ENCODE data around the gene SLC17A9.

The SLC17A9 gene

GRCh38 chr20:62949153-62949821 lies 3.2 kb upstream of the SLC17A9 start:
- Histone ChIP-seq H3K4me3 (no peak overlapping the region), H3K9ac (ENCODE audit: insufficient read length) (no peak overlapping the region), H3K27ac (no peak overlapping the region), H3K36me3 (ENCODE audit: insufficient read depth, low read length) (peaks cover 25% of the 10 kb centered on the region), H3K9me3 (ENCODE audit: low read depth, low read length) (no peaks in the 10 kb centered on the region)
- no peak for TF ChIP-seq POLR2AphosphoS5 (IDR thresholded peaks at IDR 0.05; ENCODE audit: borderline replicate concordance, low read depth, low read length)
- no peak for TF ChIP-seq FOXP2 (optimal IDR thresholded peaks at IDR 0.05; ENCODE audit: control extremely low read depth, extremely low read length, insufficient read depth)
- no peak for TF ChIP-seq EZH2 (IDR thresholded peaks at IDR 0.05)
- DNase-seq (ENCODE audit: low read depth, low spot score): no peak

- Histone ChIP-seq H3K36me3 (ENCODE audit: insufficient read depth, low read length) (peaks cover 18% of the 10 kb centered on the region; the same call in 1 of the 2 replicates), H3K4me3 (no peak overlapping the region), H3K9ac (ENCODE audit: insufficient read length) (no peak overlapping the region), H3K27ac (no peak overlapping the region), H3K9me3 (ENCODE audit: low read depth, low read length) (no peaks in the 10 kb centered on the region)
- no peak for DNase-seq (ENCODE audit: low read depth, low spot score)
- no peak for TF ChIP-seq FOXP2 (optimal IDR thresholded peaks at IDR 0.05; ENCODE audit: control extremely low read depth, extremely low read length, insufficient read depth)
- no peak for TF ChIP-seq EZH2 (IDR thresholded peaks at IDR 0.05)
- no peak for TF ChIP-seq POLR2AphosphoS5 (IDR thresholded peaks at IDR 0.05; ENCODE audit: borderline replicate concordance, low read depth, low read length)
These were observed 2.5 kb upstream of the SLC17A9 start for GRCh38 chr20:62949962-62950361.

GRCh38 chr20:62950741-62951140 lies 1.8 kb upstream of the SLC17A9 start:
- Histone ChIP-seq H3K9ac (ENCODE audit: insufficient read length) (no peak overlapping the region), H3K27ac (no peak overlapping the region), H3K36me3 (ENCODE audit: insufficient read depth, low read length) (peaks cover 12% of the 10 kb centered on the region; the same call in 1 of the 2 replicates), H3K4me3 (no peak overlapping the region), H3K9me3 (ENCODE audit: low read depth, low read length) (no peaks in the 10 kb centered on the region)
- TF ChIP-seq EZH2 (IDR thresholded peaks at IDR 0.05): no peak
- TF ChIP-seq POLR2AphosphoS5 (IDR thresholded peaks at IDR 0.05; ENCODE audit: borderline replicate concordance, low read depth, low read length): no peak
- TF ChIP-seq FOXP2 (optimal IDR thresholded peaks at IDR 0.05; ENCODE audit: control extremely low read depth, extremely low read length, insufficient read depth): no peak
- DNase-seq (ENCODE audit: low read depth, low spot score): no peak

GRCh38 chr20:62951143-62951895 lies 1.2 kb upstream of the SLC17A9 start:
- no peaks in the 10 kb centered on the region for H3K9me3 ChIP-seq (ENCODE audit: low read depth, low read length)
- no peak overlapping the region for H3K27ac ChIP-seq
- H3K9ac ChIP-seq (ENCODE audit: insufficient read length): no peak overlapping the region
- H3K4me3 ChIP-seq: no peak overlapping the region
- DNase-seq (ENCODE audit: low read depth, low spot score): no peak
- TF ChIP-seq POLR2AphosphoS5 (IDR thresholded peaks at IDR 0.05; ENCODE audit: borderline replicate concordance, low read depth, low read length) (no peak), EZH2 (IDR thresholded peaks at IDR 0.05) (no peak), FOXP2 (optimal IDR thresholded peaks at IDR 0.05; ENCODE audit: control extremely low read depth, extremely low read length, insufficient read depth) (no peak)
- H3K36me3 ChIP-seq (ENCODE audit: insufficient read depth, low read length): peaks cover 6% of the 10 kb centered on the region; the same call in 1 of the 2 replicates

- H3K27ac ChIP-seq: no peak overlapping the region
- H3K9ac ChIP-seq (ENCODE audit: insufficient read length): no peak overlapping the region
- DNase-seq (ENCODE audit: low read depth, low spot score): no peak
- no peak overlapping the region for H3K4me3 ChIP-seq
- H3K9me3 ChIP-seq (ENCODE audit: low read depth, low read length): no peaks in the 10 kb centered on the region
- TF ChIP-seq FOXP2 (optimal IDR thresholded peaks at IDR 0.05; ENCODE audit: control extremely low read depth, extremely low read length, insufficient read depth) (no peak), EZH2 (IDR thresholded peaks at IDR 0.05) (no peak), POLR2AphosphoS5 (IDR thresholded peaks at IDR 0.05; ENCODE audit: borderline replicate concordance, low read depth, low read length) (no peak)
- peaks cover 2% of the 10 kb centered on the region; the same call in 1 of the 2 replicates for H3K36me3 ChIP-seq (ENCODE audit: insufficient read depth, low read length)
These were observed 575 bp upstream of the SLC17A9 start for GRCh38 chr20:62951896-62952372.

GRCh38 chr20:62952968-62953838 lies 694 bp downstream of the SLC17A9 start:
- no peak for DNase-seq (ENCODE audit: low read depth, low spot score)
- Histone ChIP-seq H3K9ac (ENCODE audit: insufficient read length) (no peak overlapping the region), H3K36me3 (ENCODE audit: insufficient read depth, low read length) (no peaks in the 10 kb centered on the region; the same call in 1 of the 2 replicates), H3K9me3 (ENCODE audit: low read depth, low read length) (no peaks in the 10 kb centered on the region), H3K27ac (no peak overlapping the region), H3K4me3 (no peak overlapping the region)
- TF ChIP-seq FOXP2 (optimal IDR thresholded peaks at IDR 0.05; ENCODE audit: control extremely low read depth, extremely low read length, insufficient read depth): no peak
- no peak for TF ChIP-seq POLR2AphosphoS5 (IDR thresholded peaks at IDR 0.05; ENCODE audit: borderline replicate concordance, low read depth, low read length)
- no peak for TF ChIP-seq EZH2 (IDR thresholded peaks at IDR 0.05)

GRCh38 chr20:62953839-62954703 lies 1.6 kb downstream of the SLC17A9 start:
- Histone ChIP-seq H3K36me3 (ENCODE audit: insufficient read depth, low read length) (no peaks in the 10 kb centered on the region; the same call in 1 of the 2 replicates), H3K9ac (ENCODE audit: insufficient read length) (no peak overlapping the region), H3K27ac (no peak overlapping the region), H3K9me3 (ENCODE audit: low read depth, low read length) (no peaks in the 10 kb centered on the region), H3K4me3 (no peak overlapping the region)
- no peak for DNase-seq (ENCODE audit: low read depth, low spot score)
- TF ChIP-seq POLR2AphosphoS5 (IDR thresholded peaks at IDR 0.05; ENCODE audit: borderline replicate concordance, low read depth, low read length) (no peak; the same call in 1 of the 2 replicates), FOXP2 (optimal IDR thresholded peaks at IDR 0.05; ENCODE audit: control extremely low read depth, extremely low read length, insufficient read depth) (no peak)

Data from SK-N-MC (cell line).